RPMI8226 (cell line): Measurements from ENCODE around the gene MTCH2.
"Not testable (repeated sequence)": the region's sequence is repeated elsewhere in the genome, so short reads cannot be mapped to it uniquely, and the experiment has no call there.

Experiments
- DNase-seq: peaks from one replicate; pipeline ENCODE4 v3.0.0-alpha.2; 2015

The MTCH2 gene

GRCh38 chr11:47642099-47642855 lies at the start of gene MTCH2:
Gene MTCH2, minus strand, starts transcription at chr11:47642559. Its CDS starts 94 bp downstream, at chr11:47642465.
- DNase-seq: peak; percentile 92

- no peak for DNase-seq
These were observed 49.6 kb upstream of the MTCH2 start for GRCh38 chr11:47691979-47692378.

- no peak for DNase-seq
These were observed 47.1 kb upstream of the MTCH2 start for GRCh38 chr11:47689480-47689879.

- DNase-seq: no peak
These were observed 46.6 kb upstream of the MTCH2 start for GRCh38 chr11:47688991-47689390.

GRCh38 chr11:47688111-47688510 lies 45.8 kb upstream of the MTCH2 start:
- DNase-seq: no peak

GRCh38 chr11:47686704-47687103 lies 44.3 kb upstream of the MTCH2 start:
- not testable (repeated sequence) for DNase-seq

- no peak for DNase-seq
These were observed 43.8 kb upstream of the MTCH2 start for GRCh38 chr11:47686151-47686550.

- no peak for DNase-seq
These were observed 33.5 kb upstream of the MTCH2 start for GRCh38 chr11:47675851-47676250.

- no peak for DNase-seq
These were observed 29.9 kb upstream of the MTCH2 start for GRCh38 chr11:47672283-47672730.

GRCh38 chr11:47669856-47670255 lies 27.5 kb upstream of the MTCH2 start:
- DNase-seq: no peak

- DNase-seq: no peak
These were observed 26.3 kb upstream of the MTCH2 start for GRCh38 chr11:47668665-47669064.

GRCh38 chr11:47667555-47667954 lies 25.2 kb upstream of the MTCH2 start:
- no peak for DNase-seq

- DNase-seq: no peak
These were observed 24.8 kb upstream of the MTCH2 start for GRCh38 chr11:47667135-47667534.

GRCh38 chr11:47664936-47665335 lies 22.6 kb upstream of the MTCH2 start:
- DNase-seq: not testable (repeated sequence)

GRCh38 chr11:47661245-47661644 lies 18.9 kb upstream of the MTCH2 start:
- no peak for DNase-seq

GRCh38 chr11:47659276-47659675 lies 16.9 kb upstream of the MTCH2 start:
- DNase-seq: no peak

GRCh38 chr11:47656260-47656885 lies 14.0 kb upstream of the MTCH2 start:
- DNase-seq: no peak

- no peak for DNase-seq
These were observed 9.6 kb upstream of the MTCH2 start for GRCh38 chr11:47651818-47652469.

- DNase-seq: no peak
These were observed 6.9 kb upstream of the MTCH2 start for GRCh38 chr11:47649276-47649675.

GRCh38 chr11:47646019-47646418 lies 3.7 kb upstream of the MTCH2 start:
- DNase-seq: no peak

- no peak for DNase-seq
These were observed 3.1 kb upstream of the MTCH2 start for GRCh38 chr11:47645500-47645899.

- no peak for DNase-seq
These were observed 710 bp downstream of the MTCH2 start for GRCh38 chr11:47641600-47642098.

GRCh38 chr11:47640506-47640905 lies 1.9 kb downstream of the MTCH2 start:
- DNase-seq: not testable (repeated sequence)

- not testable (repeated sequence) for DNase-seq
These were observed 6.0 kb downstream of the MTCH2 start for GRCh38 chr11:47636331-47636730.
